NCI-H82 treated with DMSO at 0.1 percent for 48 hours (cell line): Measurements from ENCODE around the gene PLPP7.
A peak's percentile ranks its signal among the peaks of the same experiment; 100 is the strongest.
"Not testable (repeated sequence)": the region's sequence is repeated elsewhere in the genome, so short reads cannot be mapped to it uniquely, and the experiment has no call there.

Experiments
- DNase-seq: peaks from one replicate; lab custom pipeline; 2025; ENCODE audit not compliant: unreplicated experiment; lab: John Stamatoyannopoulos, UW

The PLPP7 gene

DNA sequence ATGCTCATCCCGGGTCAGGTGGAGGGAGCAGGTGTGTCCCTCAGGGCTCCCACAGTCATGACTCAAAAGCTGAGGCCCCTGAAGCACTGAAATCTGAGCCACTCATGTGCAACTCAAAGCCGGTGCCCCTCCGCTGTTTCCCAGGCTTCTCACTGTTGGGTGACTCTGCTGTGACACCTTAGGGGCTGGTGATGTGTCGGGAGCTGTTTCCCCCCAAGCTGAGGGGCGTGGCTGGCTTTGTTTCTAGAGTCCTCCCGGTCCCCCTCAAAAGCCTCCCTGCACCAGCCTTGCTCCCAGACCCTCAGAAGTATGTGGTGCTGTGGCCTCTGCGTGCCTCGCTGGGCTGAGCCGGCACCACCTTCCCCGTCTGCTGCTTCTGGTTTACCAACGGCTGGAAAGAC, 39.7 kb downstream of the PLPP7 start:
- DNase-seq: no peak

DNA sequence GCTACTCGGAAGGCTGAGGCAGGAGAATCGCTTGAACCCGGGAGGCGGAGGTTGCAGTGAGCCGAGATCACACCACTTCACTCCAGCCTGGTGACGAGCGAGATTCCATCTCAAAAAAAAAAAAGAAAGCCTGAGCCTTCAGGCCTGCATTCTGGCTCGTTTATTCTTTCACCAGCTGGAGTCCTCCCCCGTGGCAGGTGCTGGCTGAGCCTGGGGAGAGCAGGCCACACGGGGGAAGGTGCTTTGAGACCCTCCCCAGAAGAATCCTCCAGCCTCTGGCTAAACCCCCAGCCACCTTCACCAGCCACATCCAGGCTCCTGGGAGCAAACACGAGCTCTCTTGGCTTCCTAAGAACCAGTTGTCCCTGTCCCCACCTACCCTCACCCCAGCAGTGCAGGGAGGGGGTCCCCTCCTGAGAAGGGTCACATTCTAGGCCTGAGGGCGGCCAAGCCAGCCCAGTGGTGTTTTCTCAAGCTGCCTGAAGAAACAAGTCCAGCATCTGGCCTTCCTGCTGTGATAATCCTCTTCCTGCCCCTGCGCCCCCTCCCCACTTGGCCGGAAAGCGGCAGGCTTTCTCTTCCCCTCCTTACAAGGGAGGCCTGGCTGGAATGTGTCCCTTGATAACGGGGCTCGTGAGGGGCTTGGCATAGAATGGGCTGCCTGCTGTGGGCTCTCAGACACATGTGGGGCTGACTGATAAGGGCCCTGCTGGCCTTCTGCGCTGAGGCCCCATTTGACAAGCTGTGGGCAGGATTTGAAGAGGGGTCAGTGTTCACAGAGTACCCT, 41.5 kb downstream of the PLPP7 start:
- peak; percentile 18 for DNase-seq

DNA sequence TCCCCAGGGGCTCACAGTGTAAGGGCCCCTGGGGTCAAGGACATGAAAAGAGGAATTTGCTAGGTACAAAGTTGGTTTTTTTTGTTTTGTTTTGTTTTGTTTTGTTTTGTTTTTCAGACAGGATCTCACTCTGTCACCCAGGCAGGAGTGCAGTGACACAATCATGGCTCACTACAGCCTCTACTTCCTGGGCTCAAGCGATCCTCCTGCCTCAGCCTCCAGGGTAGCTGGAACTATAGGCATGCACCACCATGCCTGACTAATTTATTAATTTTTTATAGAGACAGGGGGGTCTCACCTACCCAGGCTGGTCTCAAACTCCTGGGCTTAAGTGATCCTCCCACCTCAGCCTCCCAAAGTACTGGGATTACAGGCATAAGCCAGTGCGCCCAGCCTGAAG, 42.5 kb downstream of the PLPP7 start:
- not testable (repeated sequence) for DNase-seq

DNA sequence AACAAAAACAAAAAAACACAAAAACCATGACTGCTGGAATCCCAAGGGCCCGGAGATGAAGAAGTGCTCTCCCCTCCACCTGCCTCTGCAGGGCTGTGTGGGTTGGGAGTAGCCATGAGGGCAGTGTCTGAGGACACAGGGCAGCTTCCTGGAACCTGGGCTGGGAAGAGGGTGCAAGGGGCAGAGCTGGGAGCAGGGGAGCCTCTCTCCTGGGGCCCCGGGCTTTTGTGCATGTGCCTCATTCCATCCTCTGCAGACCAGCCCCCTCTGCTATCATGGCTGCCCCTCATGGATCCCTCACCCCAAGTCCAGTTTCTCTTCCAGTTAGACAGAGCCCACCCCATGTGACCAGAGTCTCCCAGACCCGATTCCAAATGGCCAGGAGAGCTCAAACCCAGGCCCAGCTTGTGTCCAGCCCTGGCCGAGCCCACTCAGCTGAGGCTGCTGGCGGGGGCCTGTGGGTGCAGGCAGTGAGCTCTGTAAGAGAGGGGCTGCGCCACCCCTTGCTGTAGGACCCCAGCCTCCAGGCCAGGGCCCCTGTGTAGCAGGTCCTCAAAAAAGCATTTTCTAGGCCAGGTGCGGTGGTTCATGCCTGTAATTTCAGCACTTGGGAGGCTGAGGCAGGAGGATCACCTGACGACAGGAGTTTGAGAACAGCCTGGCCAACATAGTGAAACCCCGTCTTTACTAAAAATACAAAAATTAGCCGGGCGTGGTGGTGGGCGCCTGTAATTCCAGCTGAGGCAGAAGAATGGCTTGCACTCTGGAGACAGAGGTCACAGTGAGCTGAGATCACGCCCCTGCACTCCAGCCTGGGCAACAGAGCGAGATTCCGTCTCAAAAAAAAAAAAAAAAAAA, 44.5 kb downstream of the PLPP7 start:
- DNase-seq: no peak

DNA sequence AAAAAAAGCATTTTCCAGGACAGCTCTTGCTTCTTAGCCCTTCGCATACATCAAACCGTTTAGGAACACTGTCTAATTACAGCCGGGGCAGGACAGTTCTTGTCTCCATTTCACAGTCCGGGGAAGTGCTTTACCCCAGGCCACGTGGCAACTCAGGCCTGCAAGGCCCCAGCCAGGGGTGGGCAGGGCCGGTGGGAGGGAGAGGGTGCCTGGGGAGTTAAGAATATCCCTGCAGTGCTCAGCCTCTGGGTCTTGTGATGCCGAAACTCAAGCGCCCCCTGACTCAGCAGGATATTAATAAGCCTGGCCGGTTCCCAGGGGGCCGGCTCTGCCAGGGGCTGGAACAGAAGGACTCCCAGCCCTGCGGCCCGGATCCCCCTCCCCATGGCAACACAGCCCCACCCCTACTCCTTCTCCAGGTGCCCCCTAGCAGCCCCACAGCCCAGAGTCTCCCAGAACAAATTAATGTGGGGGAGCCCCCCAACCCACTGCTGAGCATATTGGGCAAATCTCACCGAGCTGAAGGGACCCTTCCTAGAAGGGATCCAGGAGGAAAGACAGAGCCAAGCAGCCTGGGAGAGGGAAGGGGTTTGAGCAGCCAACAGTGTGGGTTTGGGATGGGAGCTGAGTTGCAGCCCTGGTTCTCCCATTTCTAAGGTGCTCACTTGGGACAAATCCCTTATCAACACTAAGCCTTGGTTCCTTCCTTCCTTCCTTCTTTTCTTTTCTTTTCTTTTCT, 45.3 kb downstream of the PLPP7 start:
- peak; percentile 42 for DNase-seq

DNA sequence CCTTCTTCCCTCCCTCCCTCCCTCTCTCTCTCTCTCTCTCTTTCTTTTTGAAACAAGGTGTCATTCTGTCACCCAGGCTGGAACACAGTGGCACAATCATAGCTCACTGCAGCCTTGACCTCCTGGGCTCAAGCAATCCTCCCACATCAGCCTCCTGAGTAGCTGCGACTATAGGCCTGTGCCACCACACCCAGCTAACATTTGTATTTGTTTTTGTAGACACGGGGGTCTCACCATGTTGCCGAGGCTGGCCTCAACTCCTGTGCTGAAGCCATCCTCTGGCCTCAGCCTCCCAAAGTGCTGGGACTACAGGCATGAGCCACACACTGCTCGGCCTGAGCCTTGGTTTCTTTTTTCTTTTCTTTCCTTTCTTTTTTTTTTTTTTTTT, 45.8 kb downstream of the PLPP7 start:
- DNase-seq: no peak

DNA sequence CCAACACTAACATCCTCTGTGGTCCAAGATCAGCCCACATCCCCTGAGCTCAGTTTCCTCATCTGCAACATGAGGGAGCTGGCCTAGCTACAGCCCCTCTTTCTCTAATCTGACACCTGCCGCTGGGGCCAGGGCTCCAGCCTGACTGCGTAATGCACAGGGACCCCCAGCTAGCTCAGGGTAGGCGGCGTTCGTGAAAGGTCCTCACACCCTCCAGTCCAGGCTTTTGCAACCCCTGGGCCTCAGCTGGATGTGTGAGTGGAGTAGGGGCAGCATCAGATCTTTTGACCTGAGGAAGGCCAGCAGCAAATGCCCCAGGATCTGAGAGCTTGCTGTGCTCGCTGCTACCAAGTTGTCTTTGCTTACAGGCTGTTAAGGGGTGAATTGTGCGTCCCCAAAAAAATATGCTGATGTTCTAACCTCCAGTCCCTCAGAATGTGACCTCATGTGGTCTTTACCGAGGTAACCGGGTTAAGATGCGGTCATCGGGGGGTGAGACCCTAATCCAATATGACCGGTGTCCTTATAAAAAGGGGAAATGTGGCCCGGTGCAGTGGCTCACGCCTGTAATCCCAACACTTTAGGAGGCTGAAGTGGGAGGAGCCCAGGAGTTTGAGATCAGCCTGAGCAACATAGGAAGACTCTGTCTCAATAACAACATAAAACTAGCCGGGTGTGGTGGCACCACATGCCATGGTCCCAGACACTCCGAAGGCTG, 47.8 kb downstream of the PLPP7 start:
- DNase-seq: no peak

DNA sequence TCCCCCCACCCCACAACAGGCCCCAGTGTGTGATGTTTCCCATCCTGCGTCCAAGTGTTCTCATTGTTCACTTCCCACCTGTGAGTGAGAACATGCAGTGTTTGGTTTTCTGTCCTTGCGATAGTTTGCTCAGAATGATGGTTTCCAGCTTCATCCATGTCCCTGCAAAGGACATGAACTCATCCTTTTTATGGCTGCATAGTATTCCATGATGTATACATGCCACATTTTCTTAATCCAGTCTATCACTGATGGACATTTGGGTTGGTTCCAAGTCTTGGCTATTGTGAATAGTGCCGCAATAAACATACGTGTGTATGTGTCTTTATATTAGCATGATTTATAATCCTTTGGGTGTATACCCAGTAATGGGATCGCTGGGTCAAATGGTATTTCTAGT, 49.7 kb downstream of the PLPP7 start:
- not testable (repeated sequence) for DNase-seq

DNA sequence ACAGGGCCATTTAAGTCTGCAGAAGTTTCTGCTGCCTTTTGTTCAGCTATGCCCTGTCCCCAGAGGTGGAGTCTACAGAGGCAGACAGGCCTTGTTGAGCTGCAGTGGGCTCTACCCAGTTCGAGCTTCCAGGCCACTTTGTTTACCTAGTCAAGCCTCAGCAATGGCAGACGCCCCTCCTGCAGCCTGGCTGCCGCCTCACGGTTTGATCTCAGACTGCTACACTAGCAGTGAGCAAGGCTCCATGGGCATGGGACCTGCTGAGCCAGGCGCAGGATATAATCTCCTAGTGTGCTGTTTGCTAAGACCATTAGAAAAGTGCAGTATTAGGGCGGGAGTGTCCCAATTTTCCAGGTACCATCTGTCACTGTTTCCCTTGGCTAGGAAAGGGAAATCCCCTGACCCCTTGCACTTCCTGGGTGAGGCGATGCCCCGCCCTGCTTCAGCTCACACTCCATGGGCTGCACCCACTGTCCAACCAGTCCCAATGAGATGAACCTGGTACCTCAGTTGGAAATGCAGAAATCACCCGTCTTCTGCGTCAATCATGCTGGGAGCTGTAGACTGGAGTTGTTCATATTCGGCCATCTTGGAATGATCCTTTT, 55.5 kb downstream of the PLPP7 start:
- not testable (repeated sequence) for DNase-seq

DNA sequence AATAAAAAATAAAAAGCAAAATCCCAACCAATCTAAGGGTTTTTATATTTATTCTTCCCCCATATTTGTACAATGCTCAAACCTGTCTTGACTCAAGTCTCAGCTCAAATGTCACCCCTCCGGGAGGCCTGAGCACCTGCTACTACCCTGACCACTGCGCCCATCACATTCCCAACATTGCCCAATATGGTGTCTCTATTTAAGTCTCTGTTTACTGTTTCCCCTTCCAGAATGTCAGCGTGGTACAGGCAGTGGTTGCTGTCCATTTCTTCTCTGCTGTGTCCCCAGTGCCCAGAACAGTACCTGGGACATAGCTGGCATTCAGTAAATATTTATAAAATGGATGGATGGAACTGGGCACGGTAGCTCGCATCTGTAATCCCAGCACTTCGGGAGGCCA, 57.0 kb downstream of the PLPP7 start:
- DNase-seq: no peak

DNA sequence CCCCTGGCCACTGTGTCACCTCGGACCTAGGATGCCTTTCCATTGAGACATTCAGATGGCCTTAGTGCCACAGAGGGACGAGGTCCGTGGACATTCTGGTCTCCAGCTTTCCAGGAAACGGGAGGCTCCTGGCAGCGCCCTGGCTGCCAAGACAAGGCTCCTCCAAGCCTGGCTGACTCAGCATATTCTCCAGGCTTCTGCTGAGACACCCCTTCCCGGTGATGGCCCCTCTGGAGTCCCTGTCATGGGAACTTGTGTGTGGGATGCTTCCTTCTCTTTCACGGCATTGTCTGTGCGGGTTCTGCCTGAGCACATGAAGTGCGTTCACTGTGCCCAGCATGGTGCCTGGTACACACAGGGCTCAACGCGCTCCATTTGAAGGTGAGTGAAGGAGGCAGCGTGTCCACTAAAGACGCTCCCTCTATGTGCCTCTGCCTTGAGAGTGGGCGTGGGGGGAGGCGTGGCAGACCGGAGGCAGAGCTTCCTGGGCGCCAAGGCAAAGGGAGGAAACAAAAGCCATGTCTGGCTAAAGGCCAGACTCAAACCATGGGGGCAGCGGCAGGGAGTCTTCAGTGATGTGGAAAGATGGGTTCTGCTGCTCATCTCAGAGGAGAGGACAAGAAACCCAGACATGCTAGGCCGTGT, 58.0 kb downstream of the PLPP7 start:
- no peak for DNase-seq

DNA sequence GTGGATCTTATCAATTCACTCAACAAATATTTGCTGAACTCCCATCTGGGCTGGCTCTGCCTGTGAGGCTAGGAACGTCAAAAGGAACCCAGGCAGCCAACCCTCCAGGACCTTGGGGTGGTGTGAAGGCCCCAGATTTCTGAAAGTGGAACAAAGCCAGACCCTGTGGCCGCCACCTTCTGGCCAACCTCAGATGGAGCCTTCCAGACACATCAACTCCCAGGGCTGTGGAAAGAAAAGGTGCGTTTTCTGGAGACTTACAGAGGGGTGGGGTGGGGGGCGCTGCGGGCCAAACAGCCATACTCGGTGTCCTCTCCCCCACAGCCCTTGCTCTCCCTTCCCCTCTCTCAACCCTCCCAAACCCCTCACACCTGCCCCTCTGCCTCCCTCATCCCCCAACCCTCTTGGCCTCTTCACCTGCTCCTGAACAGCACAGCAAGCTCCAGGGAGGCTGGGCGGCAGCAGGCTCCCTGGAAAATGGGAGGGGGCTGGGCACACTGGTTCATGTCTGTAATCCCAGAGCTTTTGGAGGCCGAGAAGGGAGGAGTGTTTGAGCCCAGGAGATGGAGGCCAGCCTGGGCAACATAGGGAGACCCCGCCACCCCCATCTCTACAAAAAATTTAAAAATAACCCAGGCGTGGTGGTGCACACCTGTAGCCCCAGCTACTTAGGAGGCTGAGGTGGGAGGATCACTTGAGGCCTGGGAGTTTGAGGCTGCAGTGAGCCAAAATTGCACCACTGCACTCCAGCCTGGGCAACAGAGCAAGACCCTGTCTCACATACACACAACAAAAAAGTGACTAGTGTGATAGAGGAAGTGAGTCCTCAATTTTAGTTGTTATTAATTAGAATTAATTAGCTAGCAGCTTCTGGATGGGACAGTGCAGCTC, 59.4 kb downstream of the PLPP7 start:
- no peak for DNase-seq

DNA sequence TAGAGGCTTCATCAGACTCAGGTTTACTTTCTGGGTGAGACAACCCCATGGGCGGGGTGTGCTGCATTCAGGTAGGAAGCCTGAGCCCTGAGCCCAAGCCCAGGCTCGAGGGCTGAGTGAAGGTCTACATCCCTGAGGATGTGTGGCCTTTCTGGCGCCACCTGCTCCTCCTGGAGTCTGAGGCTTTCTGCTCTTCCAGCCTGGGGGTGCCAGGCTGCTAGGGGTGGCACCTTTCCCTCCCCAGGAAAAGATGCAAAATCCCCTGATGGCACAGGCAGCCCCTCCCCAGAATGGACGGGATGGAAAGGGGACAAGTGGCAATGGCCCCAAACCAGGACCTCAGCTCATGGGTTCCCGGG, 60.0 kb downstream of the PLPP7 start:
- DNase-seq: no peak

DNA sequence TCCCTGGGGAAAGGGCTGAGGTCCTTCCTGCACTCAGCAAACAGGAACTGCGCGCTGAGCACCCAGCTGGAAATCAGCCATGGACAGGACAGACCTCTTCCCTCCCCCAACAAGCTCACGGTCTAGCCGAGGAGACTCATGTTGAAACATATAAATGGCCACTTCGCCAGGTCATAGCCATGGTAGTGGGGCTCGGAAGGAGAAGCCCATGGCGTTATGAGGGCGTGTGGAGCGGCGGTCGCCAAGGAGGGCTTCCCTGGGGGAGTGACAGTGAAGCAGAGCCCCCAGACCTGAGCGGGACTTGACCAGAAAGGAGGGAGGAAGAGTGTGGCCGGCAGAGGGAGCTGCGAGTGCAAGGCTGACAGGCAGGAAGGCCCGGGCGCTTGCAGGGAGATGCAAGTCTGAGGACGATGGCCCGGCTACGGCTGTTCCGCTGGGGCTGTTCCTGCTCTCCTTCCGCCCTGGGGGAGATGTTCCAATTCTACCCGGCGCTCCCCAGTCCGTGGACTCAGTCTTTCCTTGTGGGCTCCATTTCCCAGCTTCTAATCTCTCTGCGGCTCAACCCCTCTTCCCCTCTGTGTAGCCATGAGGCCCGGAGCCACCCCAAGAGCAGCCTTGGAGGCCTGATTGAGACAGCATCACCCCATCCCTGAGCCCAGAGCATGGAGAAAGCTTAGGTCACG, 60.5 kb downstream of the PLPP7 start:
- peak; percentile 64 for DNase-seq

DNA sequence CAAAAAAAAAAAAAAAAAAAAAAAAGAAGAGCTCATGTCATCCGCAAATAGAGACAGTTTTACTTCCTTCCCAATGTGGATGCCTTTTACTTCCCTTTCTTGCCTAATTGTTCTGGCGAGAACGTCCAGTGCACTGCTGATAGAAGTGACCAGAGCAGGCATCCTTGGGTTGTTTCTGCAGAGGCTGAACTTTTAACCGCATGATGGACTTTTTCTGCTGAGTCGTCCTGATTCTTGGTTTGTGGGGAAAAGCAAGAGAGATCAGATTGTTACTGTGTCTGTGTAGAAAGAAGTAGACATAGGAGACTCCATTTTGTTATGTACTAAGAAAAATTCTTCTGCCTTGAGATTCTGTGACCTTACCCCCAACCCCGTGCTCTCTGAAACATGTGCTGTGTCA, 67.0 kb downstream of the PLPP7 start:
- DNase-seq: not testable (repeated sequence)

DNA sequence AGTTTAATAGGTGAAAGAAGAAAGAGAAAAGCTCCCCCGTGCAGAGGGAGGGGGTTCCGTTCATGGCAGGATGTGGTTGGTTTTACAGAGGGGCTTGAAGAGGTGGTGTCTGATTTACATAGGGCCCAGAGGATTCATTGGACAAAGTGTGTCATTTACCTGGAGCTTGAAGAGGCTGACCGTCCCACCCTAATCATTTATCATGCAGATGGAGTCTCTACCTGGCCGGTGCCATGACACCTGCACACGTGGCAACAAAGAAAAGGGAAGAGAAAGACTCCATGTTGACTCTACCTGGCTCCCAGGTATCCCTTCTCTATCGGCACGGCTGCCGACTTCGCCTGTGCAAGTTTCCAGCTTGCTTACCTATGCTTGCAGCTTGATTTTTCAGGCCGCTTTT, 69.0 kb downstream of the PLPP7 start:
- no peak for DNase-seq
